ENCODE data around the gene INPP5A.

Gene INPP5A

GRCh38 chr10:132829403-132829802, 291.8 kb downstream of the INPP5A start:
- H3K18ac ChIP-seq (ENCODE audit: low read length) = no peak overlapping the region
- no peaks in the 10 kb centered on the region for H3K79me2 ChIP-seq (ENCODE audit: control insufficient read depth, insufficient read depth, low read length)
- H2BK120ac ChIP-seq (ENCODE audit: low read depth, low read length) = no peak overlapping the region
- H3K4me2 ChIP-seq (ENCODE audit: low read length) = no peak overlapping the region
- no peak overlapping the region for H4K5ac ChIP-seq (ENCODE audit: low read length)
- H3K56ac ChIP-seq (ENCODE audit: low read length) = no peak overlapping the region
- no peaks in the 10 kb centered on the region for H3K27me3 ChIP-seq (ENCODE audit: insufficient read depth, low read length, poor library complexity)
- no peak for DNase-seq
- no peak overlapping the region for H4K8ac ChIP-seq (ENCODE audit: low read depth, low read length)
- H2BK5ac ChIP-seq (ENCODE audit: low read length) = no peak overlapping the region
- no peak overlapping the region for H3K27ac ChIP-seq (ENCODE audit: low read depth, low read length)
- no peak overlapping the region for H3K9ac ChIP-seq (ENCODE audit: low read length)
- no peak overlapping the region for H3K23ac ChIP-seq (ENCODE audit: low read length)
- H2AK5ac ChIP-seq (ENCODE audit: low read length) = no peak overlapping the region
- no CpG with 5 or more reads among the region's 8 CpGs for WGBS (ENCODE audit: extremely low coverage, insufficient coverage, low lambda C conversion rate)
- no peak overlapping the region for H3K4me3 ChIP-seq (ENCODE audit: low read length)
- no peaks in the 10 kb centered on the region for H3K79me1 ChIP-seq (ENCODE audit: low read length)
- H3K4ac ChIP-seq (ENCODE audit: low read depth, low read length) = no peak overlapping the region
- no peaks in the 10 kb centered on the region for H3K4me1 ChIP-seq (ENCODE audit: control insufficient read depth, low read depth, low read length)
- H3K36me3 ChIP-seq (ENCODE audit: control insufficient read depth, insufficient read depth, low read length) = no peaks in the 10 kb centered on the region
- H2BK15ac ChIP-seq (replicated peaks; ENCODE audit: low read depth) = no peak overlapping the region

DNA sequence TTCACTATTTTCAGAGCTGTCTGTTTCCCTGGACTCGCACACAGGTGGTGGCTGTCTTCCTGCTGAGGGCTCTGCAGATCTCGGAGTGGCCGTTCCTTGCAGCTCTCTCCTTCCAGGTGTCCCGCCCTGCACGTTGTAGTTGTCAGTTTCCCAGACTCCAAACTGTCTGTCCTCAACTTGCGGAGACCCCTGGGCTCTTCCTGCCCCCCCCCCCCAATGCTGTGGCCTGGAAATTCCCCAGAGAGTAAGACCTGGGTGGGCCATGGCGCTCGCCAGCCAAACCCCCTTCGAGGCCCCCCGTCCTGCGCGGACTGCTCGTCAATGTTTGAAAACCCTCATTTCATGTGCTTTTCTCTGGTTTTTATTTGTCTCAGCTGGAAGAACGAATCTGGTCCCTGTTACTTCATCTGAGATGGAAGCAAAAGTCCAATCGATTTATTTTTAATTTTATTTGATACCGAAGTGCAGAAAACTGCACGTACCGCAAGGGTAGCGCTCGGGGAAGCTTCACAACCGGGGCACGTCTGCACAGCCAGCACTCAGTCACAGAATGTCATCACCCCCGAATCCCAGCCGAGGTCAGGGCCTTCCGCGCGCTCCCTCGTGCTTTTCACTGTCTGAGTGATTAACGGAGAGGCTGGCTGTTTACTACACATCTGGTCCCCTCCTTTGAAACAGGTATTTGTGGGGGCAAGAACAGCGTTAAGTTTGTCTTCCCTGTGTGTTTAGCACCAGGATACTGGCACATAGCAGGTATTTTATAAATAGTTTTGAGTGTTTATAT, 294.8 kb downstream of the INPP5A start:
- no peak overlapping the region for H3K23ac ChIP-seq (ENCODE audit: low read length)
- no peak overlapping the region for H2AK5ac ChIP-seq (ENCODE audit: low read length)
- no peaks in the 10 kb centered on the region for H3K79me2 ChIP-seq (ENCODE audit: control insufficient read depth, insufficient read depth, low read length)
- no peak overlapping the region for H4K8ac ChIP-seq (ENCODE audit: low read depth, low read length)
- H3K4me3 ChIP-seq (ENCODE audit: low read length) = no peak overlapping the region
- H3K36me3 ChIP-seq (ENCODE audit: control insufficient read depth, insufficient read depth, low read length) = no peaks in the 10 kb centered on the region
- no peak overlapping the region for H2BK5ac ChIP-seq (ENCODE audit: low read length)
- H3K56ac ChIP-seq (ENCODE audit: low read length) = no peak overlapping the region
- no peak overlapping the region for H2BK15ac ChIP-seq (replicated peaks; ENCODE audit: low read depth)
- H3K9ac ChIP-seq (ENCODE audit: low read length) = no peak overlapping the region
- no peaks in the 10 kb centered on the region for H3K79me1 ChIP-seq (ENCODE audit: low read length)
- H3K27ac ChIP-seq (ENCODE audit: low read depth, low read length) = no peak overlapping the region
- H3K18ac ChIP-seq (ENCODE audit: low read length) = no peak overlapping the region
- H3K4ac ChIP-seq (ENCODE audit: low read depth, low read length) = no peak overlapping the region
- no peak overlapping the region for H3K4me2 ChIP-seq (ENCODE audit: low read length)
- H3K27me3 ChIP-seq (ENCODE audit: insufficient read depth, low read length, poor library complexity) = no peaks in the 10 kb centered on the region
- WGBS (ENCODE audit: extremely low coverage, insufficient coverage, low lambda C conversion rate) = no CpG with 5 or more reads among the region's 30 CpGs
- no peaks in the 10 kb centered on the region for H3K4me1 ChIP-seq (ENCODE audit: control insufficient read depth, low read depth, low read length)
- no peak overlapping the region for H4K5ac ChIP-seq (ENCODE audit: low read length)
- H2BK120ac ChIP-seq (ENCODE audit: low read depth, low read length) = no peak overlapping the region
- no peak for DNase-seq

Measured in mesendoderm (in vitro differentiated cells).